ENCODE data around the gene TES.

DNA sequence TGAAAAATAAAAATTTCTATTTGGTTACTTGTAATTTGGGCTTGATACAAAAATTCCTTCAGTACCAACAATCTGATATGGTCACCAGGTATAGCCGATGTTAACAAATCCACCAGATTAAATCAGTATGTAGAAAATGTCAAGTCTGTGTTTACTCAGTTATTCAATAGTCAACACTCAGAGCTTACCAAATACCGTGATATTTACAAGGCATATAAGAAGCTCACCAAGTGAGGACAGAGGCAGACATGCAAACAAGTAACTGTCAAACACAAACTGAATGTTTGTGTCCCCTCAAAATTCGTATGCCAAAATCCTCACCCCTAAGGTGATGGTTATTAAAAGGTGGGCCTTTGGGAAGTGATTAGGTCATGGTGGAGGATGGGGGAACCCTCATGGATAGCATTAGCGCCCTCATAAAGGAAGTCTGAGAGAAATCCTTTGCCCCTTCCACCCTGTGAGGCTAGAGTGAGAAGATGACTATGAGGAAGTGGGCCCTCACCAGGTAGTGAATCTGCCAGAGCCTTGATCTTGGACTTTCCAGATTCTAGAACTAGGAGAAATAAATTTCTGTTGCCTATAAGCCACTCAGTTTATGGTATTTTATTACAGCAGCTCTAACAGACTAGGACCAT, 63.1 kb downstream of the TES start:
- TF ChIP-seq, protein P1, sequence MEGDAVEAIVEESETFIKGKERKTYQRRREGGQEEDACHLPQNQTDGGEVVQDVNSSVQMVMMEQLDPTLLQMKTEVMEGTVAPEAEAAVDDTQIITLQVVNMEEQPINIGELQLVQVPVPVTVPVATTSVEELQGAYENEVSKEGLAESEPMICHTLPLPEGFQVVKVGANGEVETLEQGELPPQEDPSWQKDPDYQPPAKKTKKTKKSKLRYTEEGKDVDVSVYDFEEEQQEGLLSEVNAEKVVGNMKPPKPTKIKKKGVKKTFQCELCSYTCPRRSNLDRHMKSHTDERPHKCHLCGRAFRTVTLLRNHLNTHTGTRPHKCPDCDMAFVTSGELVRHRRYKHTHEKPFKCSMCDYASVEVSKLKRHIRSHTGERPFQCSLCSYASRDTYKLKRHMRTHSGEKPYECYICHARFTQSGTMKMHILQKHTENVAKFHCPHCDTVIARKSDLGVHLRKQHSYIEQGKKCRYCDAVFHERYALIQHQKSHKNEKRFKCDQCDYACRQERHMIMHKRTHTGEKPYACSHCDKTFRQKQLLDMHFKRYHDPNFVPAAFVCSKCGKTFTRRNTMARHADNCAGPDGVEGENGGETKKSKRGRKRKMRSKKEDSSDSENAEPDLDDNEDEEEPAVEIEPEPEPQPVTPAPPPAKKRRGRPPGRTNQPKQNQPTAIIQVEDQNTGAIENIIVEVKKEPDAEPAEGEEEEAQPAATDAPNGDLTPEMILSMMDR (IDR thresholded peaks at IDR 0.05): no peak
- no peak for TF ChIP-seq POLR2A (IDR thresholded peaks at IDR 0.05)

Data from right lobe of liver (tissue), 4 donors.